Embryonic facial prominence (tissue), 1 donor: ENCODE data around the gene TMEM106A.
"Not testable (repeated sequence)": the region's sequence is repeated elsewhere in the genome, so short reads cannot be mapped to it uniquely, and the experiment has no call there.

Experiments
- DNase-seq: peaks from one replicate; pipeline ENCODE4 v3.0.0-alpha.2; 2016; ENCODE audit errors: extremely low spot score

Gene TMEM106A, protein sequence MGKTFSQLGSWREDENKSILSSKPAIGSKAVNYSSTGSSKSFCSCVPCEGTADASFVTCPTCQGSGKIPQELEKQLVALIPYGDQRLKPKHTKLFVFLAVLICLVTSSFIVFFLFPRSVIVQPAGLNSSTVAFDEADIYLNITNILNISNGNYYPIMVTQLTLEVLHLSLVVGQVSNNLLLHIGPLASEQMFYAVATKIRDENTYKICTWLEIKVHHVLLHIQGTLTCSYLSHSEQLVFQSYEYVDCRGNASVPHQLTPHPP

DNA sequence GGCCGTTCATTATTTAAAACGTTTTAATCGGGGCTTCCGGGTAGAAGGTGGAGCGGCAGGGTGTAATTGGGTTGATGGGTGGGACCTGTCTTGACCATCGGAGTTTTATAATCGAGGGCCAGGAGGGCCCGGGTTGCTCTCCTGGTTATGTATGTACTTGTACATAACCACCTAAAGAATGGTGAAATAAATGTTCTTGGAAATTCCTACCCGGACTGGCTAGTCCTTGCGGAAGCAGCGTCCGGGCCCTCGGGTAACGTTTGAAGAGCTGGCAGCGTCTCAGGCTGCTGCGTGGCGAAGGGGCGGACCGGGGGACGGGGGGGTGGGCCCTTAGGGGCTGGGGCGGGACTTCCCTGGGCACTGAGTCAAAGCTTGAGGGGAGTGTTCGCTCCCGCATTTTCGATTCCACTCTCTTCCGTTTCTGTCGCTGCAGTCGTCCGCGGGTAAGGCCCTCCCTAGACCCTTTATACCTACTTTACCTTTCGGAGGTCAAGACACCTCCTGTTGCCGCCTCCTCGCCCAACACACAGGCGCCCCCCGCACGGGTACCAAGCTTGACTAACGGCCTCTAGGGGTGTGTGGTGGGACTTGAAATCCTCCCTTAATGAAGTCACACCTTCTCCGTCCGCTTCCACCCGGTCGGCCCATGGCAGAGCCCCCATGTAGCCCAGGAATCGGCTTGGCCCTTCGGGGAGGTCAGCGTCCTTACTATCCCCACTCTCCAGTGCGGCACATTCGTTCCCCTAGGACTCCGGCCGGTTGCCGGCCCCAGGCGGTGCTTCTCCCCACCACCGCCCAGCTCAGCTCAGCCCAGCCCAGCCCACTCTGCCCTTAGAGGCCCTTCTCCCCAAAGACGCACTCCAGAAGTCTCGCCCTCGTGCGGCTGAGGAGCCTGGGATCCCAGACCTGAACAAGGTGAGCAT, at the start of gene TMEM106A:
Gene TMEM106A, plus strand, starts transcription at position 396 of the 923 bp plus-strand sequence. CDS start 1,167 bp downstream, outside the sequence.
- DNase-seq, result peak; percentile 50

DNA sequence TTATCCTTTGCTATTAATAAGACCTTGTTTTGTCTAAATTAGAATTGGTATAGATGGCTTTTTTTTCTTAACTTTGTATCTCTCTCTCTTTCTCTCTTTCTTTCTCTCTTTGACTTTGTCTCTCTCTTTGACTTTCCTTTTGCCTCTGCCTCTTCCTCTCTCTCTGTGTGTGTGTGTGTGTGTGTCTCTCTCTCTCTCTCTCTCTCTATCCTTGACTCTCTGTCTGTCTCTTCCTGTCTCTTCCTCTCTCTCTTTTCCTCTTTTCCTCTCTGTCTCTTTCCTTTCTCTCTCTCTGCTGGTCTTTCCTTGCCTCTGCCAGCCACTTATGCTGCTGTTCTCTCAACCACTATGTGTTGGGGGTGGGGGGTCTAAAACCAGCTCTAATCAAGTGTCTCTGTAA, 45.7 kb upstream of the TMEM106A start:
- DNase-seq, result not testable (repeated sequence)

DNA sequence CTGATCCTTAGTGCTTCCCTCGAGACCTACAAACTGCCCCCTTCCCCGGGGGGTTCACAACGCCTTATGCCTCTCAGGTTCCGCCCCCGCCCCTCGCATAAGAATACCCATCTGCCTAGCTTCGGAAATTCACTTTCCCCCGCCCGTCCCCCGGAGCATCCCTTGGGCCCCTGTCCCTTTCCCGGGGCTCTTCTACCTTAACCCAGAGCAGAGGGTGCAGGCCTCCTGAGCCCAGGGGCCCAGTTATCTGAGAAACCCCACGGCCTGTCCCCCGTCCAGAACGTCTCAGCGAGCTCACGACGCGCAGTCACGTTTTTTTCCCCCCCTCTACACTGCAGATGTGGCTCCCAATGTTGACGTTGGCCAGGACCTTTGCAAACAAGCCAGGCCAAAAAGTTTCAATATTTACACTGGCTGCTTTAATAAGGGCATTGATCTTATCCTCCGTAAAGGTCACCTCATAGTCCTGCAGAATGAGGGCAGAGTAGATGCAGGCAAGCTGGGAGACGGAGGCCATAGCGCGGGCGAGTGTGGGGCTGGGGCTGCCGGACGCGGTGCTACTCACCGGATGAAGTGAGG, 42.0 kb upstream of the TMEM106A start:
- DNase-seq, result no peak

DNA sequence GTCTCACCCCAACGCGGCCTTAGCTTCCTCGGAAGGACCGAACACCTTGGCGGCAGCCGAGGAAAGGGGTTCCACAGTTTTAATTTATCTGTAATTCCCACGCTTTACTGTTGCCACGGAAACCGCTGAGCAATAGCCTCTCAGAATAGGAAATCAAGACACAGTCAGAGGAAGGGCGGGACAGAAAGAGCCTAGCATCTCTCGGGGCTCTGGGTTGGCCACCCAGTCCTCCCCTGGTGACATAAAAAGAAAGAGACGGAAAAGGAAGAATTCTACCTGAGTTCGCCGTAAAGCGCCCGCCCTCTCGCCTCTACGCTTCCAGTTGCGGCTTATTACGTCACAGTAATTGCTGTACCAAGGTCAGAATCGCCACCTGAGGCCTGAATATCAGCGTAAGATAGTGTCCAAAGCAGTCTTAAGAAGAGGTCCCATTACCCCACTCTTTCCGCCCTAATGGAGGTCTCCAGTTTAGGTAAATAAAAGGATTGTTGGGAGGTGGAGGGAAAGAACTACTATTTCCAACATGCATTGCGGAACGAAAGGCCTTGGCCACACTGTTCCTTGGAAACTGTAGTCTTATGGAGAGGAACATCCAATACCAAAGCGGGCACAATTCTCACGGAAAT, 41.4 kb upstream of the TMEM106A start:
- peak; percentile 97 for DNase-seq

DNA sequence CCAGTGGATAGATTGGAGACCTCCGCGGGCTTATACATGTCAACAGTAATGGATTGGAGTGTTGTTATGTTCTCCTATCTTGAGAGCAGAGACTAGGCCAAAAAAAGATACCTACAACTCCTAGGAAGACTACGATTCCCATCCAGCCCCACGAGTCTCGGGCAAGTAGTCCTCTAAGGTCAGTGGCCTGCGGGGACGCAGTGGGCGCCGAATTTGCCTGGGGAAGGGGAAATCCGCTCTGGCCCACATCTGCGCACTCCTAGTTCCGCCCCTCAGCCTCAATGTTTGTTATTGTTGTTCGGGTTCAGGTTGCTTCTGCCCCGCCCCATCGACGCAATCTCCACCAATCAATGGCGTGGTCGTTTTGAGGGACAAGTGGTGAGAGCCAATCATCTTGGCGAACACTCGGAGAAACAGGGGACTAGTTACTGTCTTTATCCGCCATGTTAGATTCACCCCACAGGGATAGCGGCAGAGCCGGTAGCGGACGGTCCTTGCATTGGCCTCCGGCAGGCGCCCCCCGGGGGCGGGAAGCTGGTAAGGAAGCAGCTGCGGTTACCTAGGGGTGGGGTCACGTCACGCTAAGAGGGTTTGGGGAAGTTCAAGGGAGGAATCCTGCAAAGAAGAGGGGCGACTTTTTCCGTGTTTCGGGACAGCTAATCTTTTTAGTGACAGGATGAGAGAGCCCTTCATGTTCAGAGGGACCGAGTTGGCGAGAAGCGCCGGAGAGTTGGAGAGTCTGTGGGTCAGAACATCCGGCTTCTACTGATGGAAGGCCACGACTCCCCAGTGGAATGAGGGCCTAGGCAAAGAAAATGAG, 40.7 kb upstream of the TMEM106A start, which contains the start of gene NBR1:
Gene NBR1, plus strand, starts transcription at position 449 of the 820 bp plus-strand sequence. CDS start 4,586 bp downstream, outside the sequence.
- peak; percentile 97 for DNase-seq

DNA sequence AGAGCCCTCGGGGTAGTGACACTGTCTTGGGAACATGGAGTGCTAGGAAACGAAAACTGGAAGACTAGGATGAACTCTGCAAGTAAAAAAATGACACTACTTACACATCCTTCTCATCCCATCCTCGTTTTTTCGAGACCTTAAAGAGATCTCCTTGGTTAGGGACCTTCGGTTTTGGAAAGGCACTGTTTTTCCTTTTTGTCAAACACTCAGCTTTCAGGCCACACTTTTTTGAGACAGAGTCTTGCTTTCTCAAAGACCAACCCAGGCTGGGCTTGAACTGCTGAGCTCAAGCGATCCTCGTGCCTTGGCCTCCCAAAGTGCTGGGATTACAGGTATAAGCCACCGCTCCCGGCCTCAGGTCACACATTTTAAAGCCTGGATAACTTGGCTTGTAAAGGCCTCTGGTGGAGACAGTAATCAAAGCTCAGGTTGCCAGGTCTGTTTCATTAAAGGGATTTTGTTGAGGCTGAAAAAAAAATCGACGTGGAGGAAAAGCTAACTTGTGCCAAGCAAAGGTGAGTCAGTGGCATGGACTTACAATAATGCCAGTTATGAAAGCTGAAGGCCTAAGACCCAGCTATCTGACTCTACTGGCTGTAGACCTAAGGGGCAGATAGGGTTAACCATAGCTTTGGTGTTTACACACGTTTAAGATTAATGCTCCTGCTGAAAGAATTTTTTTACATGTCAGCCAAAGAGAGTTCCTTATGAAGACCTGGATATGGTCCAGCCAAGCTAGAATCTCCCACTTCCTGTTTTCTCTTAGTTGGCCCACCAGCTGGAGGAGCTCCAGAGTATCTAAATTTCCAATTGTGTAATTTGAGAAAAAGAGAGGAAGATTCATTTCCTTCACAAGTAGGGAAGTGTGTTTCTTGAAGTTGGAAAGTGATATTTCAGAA, 39.8 kb upstream of the TMEM106A start:
- DNase-seq, result peak; percentile 31

DNA sequence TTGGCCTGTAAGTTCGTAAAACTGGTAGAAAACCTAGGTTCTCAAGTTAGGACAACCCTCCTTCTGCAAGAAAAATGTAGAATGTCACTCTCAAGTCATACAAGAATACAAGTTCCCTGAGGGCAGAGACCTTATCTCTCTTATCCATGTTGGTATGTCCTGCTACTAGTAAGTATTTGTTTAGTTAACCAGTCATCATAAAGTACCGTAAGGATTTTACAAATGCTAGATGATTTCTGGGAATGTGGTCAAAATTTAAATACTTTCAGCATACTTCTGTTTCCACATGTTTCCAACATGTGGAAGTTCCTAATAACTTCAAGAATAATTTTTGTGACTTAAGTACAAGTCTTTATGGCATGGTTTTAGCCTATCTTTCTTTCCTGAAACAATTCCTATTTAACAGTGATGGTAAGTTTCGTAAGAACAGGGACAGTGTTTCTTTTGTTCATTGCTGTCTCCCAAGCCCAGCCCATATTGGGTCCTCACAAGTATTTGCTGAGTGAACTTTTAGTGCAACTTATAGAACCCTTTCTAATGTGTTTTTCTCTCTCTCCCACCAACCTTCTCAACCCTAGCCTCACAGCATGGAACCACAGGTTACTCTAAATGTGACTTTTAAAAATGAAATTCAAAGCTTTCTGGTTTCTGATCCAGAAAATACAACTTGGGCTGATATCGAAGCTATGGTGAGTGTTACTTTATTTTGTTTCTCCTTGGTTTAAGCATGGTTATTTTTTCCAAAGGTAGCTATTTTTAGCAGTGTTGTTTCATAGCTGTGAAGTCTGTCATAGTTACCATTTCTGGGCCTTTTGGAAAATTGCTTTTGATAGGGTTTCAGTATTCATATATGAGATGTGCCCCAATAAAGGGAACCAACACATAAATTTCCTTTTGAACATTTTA, 36.2 kb upstream of the TMEM106A start:
- DNase-seq, result no peak

DNA sequence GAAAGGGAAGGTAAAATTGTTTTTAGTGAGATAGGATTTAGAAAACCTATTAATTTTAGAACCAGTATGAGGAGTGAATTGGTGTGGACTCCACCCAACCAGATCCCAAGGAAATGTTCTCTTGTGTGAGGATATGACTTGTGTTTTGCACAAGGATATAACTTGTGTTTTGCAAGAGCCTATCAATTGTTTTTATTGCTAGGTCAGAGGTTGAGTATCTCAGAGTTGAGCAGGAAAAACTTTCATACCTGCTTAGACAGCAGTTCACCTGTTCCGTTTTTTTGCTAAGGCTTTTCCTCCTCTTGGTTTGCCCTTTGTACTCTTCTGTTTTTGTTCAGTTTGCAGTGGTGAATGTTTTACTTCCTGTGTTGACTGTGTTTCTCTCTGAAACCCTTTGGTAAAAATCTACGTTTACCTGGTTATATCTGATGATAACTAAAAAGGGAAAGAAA, 35.5 kb upstream of the TMEM106A start:
- no peak for DNase-seq

DNA sequence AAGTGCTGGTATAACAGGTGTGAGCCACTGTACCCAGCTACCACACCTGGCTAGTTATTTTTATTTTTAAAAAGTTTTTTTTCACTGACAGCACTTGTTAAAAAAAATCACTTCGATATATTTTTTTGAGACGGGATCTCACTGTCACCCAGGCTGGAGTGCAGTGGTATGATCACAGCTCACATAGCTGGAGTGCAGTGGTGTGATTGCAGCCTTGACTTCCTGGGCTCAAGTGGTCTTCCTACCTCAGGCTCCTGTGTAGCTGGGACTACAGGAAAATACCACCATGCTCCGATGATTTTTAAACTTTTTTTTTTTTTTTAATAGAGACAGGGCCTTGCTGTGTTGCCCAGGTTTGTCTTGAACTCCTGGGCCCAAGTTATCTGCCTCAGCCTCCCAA, 27.8 kb upstream of the TMEM106A start:
- DNase-seq, result no peak

DNA sequence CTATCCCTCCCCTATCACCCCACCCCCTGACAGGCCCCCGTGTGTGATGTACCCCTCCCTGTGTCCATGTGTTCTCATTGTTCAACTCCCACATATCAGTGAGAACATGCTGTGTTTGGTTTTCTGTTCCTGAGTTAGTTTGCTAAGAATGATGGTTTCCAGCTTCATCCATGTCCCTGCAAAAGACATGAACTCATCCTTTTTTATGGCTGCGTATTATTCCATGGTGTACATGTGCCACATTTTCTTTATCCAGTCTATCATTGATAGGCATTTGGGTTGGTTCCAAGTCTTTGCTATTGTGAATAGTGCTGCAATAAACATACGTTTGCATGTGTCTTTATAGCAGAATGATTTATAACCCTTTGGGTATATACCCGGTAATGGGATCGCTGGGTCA, 25.0 kb upstream of the TMEM106A start:
- not testable (repeated sequence) for DNase-seq

DNA sequence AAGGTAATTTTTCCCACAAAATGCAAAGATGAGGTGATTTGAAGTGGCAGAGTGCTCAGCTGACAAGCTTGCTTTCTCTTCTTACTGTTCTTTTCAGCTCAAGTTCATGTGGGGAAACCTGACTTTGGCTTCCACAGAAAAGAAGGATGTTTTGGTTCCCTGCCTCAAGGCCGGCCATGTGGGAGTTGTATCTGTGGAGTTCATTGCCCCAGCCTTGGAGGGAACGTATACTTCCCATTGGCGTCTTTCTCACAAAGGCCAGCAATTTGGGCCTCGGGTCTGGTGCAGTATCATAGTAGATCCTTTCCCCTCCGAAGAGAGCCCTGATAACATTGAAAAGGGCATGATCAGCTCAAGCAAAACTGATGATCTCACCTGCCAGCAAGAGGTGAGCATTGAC, 18.4 kb upstream of the TMEM106A start:
- DNase-seq, result no peak

DNA sequence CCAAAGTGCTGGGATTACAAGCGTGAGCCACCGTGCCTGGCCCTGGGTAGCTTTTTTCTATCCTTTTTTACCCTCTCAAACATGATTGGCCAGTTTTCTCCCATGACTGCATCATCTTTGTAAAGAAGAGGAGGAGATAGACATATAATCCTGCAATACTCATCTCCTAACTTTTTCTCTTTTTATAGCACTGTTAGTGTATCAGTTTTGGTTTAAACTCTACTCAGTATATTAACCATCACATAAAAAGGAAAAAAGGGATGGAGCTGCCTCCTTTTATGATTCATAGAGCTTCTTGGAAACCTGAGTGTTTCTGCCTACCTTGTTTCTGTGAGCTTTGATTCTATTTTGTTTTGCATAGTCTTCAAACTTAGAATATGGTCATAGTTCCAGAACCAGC, 12.0 kb upstream of the TMEM106A start:
- no peak for DNase-seq

DNA sequence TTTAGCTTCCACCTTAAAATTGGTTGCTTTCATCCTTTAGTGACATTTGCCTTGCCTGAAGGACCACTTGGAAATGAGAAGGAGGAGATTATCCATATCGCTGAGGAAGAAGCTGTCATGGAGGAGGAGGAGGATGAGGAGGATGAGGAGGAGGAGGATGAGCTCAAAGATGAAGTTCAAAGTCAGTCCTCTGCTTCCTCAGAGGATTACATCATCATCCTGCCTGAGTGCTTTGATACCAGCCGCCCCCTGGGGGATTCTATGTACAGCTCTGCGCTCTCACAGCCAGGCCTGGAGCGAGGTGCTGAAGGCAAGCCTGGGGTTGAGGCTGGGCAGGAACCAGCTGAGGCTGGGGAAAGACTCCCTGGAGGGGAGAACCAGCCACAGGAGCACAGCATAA, 11.5 kb upstream of the TMEM106A start:
- DNase-seq, result no peak

DNA sequence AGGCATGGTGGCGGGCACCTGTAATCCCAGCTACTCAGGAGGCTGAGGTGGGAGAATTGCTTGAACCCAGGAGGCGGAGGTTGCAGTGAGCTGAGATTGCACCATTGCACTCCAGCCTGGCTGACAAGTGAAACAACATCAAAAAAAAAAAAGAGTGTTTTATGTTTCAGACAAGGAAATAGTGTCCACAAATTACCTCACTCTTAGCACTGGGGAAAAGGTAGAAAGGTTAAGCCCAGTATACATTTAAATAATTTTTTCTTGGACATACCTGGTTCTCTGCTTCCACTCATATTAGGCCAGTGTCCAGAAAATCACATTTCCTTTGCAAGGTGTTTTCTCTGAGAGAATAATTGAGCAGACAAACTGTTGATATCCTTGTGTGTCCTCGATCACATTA, 8.7 kb upstream of the TMEM106A start:
- not testable (repeated sequence) for DNase-seq

DNA sequence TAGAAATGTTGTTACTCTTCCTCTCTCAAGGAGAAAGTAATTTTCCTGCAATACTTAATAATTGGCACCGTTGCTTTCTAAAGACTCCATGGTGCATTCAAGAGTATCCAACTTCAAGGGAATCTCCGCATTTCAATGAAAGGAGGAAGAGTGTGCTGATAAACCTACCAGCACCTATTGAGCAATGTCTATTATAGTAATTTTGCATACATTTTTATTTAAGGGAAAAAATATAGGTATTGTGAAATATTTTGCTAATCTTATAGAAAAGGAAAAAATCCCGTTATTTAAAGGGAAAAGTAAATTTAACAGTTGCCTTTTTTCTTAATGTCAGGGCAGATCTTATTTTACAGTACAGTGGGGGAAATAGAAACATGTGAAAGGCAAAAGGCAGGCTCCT, 1.1 kb upstream of the TMEM106A start:
- DNase-seq, result no peak

DNA sequence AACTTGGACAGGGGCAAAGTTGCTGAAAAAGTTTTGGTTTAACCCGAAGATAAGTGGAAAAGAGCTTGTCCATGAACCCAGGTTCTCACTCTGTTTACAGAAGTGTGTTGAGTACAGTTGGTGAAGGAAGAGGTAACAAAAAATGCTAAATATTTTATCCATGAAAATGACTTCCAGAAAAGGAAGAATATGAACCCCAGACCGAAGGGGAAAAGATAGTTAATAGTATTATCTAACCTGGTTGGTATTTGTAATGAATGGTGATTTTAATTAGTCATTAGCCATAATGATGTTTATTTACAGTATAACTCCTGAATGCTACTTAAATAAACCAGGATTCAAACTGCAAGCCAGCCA, 574 bp upstream of the TMEM106A start:
- DNase-seq, result no peak

DNA sequence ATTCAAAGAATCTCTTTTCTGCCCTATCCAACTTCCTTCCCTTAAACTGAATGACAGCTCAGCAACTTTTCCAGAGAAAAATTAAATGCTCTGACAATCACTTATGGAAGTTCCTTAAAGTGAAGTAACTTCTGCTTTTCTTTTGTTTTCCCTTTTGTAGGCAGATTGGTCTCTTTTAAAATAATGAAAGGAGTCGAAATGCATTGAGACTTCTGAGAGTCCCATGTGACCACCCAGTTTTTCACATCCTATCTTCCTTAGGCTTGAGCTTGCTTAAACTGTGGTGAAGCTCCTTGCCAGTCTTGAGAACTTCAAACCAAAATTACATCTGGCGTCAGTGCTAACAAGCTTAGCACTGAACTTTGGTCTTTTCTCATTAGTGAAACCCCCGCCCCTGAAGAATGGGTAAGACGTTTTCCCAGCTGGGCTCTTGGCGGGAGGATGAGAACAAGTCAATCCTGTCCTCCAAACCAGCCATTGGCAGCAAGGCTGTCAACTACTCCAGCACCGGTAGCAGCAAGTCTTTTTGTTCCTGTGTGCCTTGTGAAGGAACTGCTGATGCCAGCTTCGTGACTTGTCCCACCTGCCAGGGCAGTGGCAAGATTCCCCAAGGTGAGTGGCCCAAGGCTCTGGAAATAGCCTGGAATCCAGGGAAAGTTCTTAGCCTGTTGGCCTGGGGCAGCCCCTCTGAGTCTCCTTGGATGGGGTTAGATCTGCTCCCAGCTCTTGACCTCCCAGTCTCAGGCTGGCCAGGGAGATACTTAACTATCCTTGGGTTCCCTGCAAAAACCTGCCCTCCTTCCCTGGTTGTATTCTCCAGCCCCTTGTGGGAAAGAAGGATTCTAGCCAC, 1.2 kb downstream of the TMEM106A start:
- no peak for DNase-seq

DNA sequence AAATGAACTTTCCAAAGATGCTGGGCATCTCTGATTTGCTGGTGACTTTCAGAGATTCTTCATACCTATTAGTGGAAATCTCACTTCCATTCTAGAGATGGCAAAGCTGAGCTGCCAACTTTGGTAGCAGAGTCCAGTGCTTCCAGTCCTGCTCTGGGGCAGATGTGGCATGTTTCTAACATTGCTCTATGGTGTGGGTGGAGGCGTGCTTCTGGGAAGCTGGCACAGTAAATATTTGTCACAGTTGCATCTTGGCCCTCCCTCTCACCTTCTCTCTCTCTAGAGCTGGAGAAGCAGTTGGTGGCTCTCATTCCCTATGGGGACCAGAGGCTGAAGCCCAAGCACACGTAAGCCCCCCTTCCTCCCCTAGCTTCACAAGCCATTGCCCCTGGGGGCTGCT, 1.9 kb downstream of the TMEM106A start:
- no peak for DNase-seq
